ENCODE measurements around the gene IGF2BP2.

Gene IGF2BP2

DNA sequence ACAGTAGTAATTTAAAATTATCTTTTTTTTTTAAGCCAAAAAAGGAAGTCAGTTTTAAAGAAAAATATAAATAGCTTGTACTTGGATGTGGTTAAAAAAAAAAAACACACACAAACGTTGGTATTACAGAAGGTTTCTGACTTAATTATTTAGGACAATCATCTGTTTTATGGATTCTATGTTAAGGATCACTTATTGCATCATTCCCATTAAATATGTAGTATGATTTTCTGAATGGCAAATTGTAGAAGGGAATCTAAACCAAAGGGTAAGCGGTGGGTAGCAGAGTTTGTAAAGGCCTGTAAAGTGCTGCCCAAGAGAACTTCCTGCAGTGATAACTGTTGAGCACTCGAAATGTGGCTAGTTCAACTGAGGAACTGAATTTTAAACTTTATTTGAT, 230.8 kb downstream of the IGF2BP2 start:
- no peaks in the 10 kb centered on the region for H3K36me3 ChIP-seq (ENCODE audit: control insufficient read depth, insufficient read depth, low read length)
- H3K27me3 ChIP-seq (ENCODE audit: control insufficient read depth, insufficient read depth, low read length, poor library complexity, severe bottlenecking): no peaks in the 10 kb centered on the region
- H3K4me1 ChIP-seq (ENCODE audit: control insufficient read depth, insufficient read depth, low read length): no peaks in the 10 kb centered on the region
- 96 to 100% methylated on average over 2 to 3 of the region's 3 CpGs for WGBS, 2 experiments
- H3K27ac ChIP-seq (ENCODE audit: insufficient read depth, low read depth, low read length, poor library complexity, severe bottlenecking): no peak overlapping the region
- no peak overlapping the region for H3K4me3 ChIP-seq (ENCODE audit: insufficient read depth, low read depth, low read length)
- H3K9me3 ChIP-seq (ENCODE audit: control insufficient read depth, low read length): no peaks in the 10 kb centered on the region

All from ectodermal cell (in vitro differentiated cells).